NCI-H2081 (cell line): ENCODE data around the gene ZFAND2B.

ENCODE experiments used
- DNase-seq, 2 experiments: peaks; one replicate each; lab custom pipeline; 2025; lab: John Stamatoyannopoulos, UW

The ZFAND2B gene

GRCh38 chr2:219204425-219205164 lies 2.0 kb upstream of the ZFAND2B start:
- DNase-seq: no peak

GRCh38 chr2:219205165-219205538 lies 1.4 kb upstream of the ZFAND2B start:
- DNase-seq: no peak

GRCh38 chr2:219205981-219206327 lies 628 bp upstream of the ZFAND2B start:
- no peak for DNase-seq

- no peak for DNase-seq
Observed at GRCh38 chr2:219207134-219207883, 727 bp downstream of the ZFAND2B start.

- peak; percentile 14 to 19 for DNase-seq
Observed at GRCh38 chr2:219207884-219208740, 1.5 kb downstream of the ZFAND2B start.

GRCh38 chr2:219209236-219210195 lies 2.9 kb downstream of the ZFAND2B start:
- DNase-seq: no peak

- DNase-seq: no peak
Observed at GRCh38 chr2:219210196-219210885, 3.8 kb downstream of the ZFAND2B start.

- no peak for DNase-seq
Observed at GRCh38 chr2:219210886-219211362, 4.3 kb downstream of the ZFAND2B start.

GRCh38 chr2:219213026-219213415 lies 6.4 kb downstream of the ZFAND2B start:
- no peak for DNase-seq

GRCh38 chr2:219213486-219214071 lies 7.0 kb downstream of the ZFAND2B start:
- no peak for DNase-seq

- no peak for DNase-seq
Observed at GRCh38 chr2:219214141-219214540, 7.6 kb downstream of the ZFAND2B start.

GRCh38 chr2:219214786-219215185 lies 8.2 kb downstream of the ZFAND2B start:
- no peak for DNase-seq

GRCh38 chr2:219215871-219216534 lies 9.4 kb downstream of the ZFAND2B start:
- no peak for DNase-seq

GRCh38 chr2:219216535-219216915 lies 9.9 kb downstream of the ZFAND2B start:
- no peak for DNase-seq

GRCh38 chr2:219218217-219218731 lies 11.7 kb downstream of the ZFAND2B start:
- DNase-seq: peak; percentile 30 to 71

GRCh38 chr2:219218732-219219701 lies 12.4 kb downstream of the ZFAND2B start, which contains the start of gene ABCB6:
TSS of gene ABCB6 (minus strand) at chr2:219218958. CDS start at chr2:219218673, 285 bp downstream.
- DNase-seq: peak; percentile 95

- DNase-seq: no peak
Observed at GRCh38 chr2:219219784-219220532, 13.4 kb downstream of the ZFAND2B start.
